B cell (primary cell): Measurements from ENCODE around the gene IFI30. TPM values are rescaled to one million over a fixed set of nuclear protein-coding genes. Genes with fewer than 3 reads are reported as not detected.

Experiments
- ATAC-seq: fragments of 200-7000 bp; cut with Tn5 transposase; one replicate; pipeline ENCODE4 v1.10.0; 2021; ENCODE audit warnings: low read depth, mild to moderate bottlenecking, moderate number of reproducible peaks, moderate library complexity
- CTCF ChIA-PET: fragments of 350-600 bp; sonication (Branson Sonifier 250); formaldehyde crosslinking; loops from one replicate; lab custom pipeline; 2021; ENCODE audit warnings: antibody characterized with exemption, inconsistent platforms; lab: Charles Lee
- POLR2A ChIA-PET: fragments of 350-600 bp; sonication (Branson Sonifier 250); formaldehyde crosslinking; loops from one replicate; lab custom pipeline; 2021; ENCODE audit warnings: antibody characterized with exemption; lab: Charles Lee
- DNase-seq: peaks from one replicate; pipeline ENCODE4 v3.0.0; 2013
- H2AFZ ChIP-seq: 2 replicates; pipeline ENCODE4 v1.6.1; 2012; ENCODE audit warnings: mild to moderate bottlenecking, low read depth, low read length; ENCODE audit not compliant: insufficient read depth, poor library complexity, severe bottlenecking
- H3K27ac ChIP-seq, 2 donors: 1 replicate in 1 of 2; 2 replicates in 1 of 2; pipeline ENCODE4 v1.5.1; 2012 to 2013; ENCODE audit warnings: low read length in 2 of 2, mild to moderate bottlenecking in 2 of 2, moderate library complexity in 1 of 2
- H3K27me3 ChIP-seq, 4 experiments: fragments of 200-600 bp in 1 of 4; sonication (generic) in 1 of 4; replicated peaks in 1 of 4; 1 replicate in 2 of 4; 2 replicates in 2 of 4; pipeline versions ENCODE4 v1.6.1 to v1.7.0; 2013 to 2016; ENCODE audit warnings: low read length in 3 of 4, mild to moderate bottlenecking in 2 of 4, mixed read lengths in 1 of 4, moderate library complexity in 1 of 4; ENCODE audit not compliant: insufficient read depth in 4 of 4, control insufficient read depth in 3 of 4; ENCODE audit errors: control extremely low read depth in 1 of 4
- H3K36me3 ChIP-seq, 2 experiments: replicated peaks in 1 of 2; 1 replicate in 1 of 2; 2 replicates in 1 of 2; pipeline versions ENCODE4 v1.6.1 to v1.7.1; 2013; ENCODE audit warnings: low read length in 1 of 2; ENCODE audit not compliant: insufficient read depth in 2 of 2, control insufficient read depth in 1 of 2; ENCODE audit errors: control extremely low read depth in 1 of 2, extremely low read depth in 1 of 2
- H3K4me1 ChIP-seq, 2 donors: fragments of 200-600 bp in 1 of 2; sonication (generic) in 1 of 2; 1 replicate in 1 of 2; 2 replicates in 1 of 2; pipeline versions ENCODE4 v1.5.1 to v1.6.1; 2013 to 2017; ENCODE audit warnings: low read length in 2 of 2; ENCODE audit not compliant: control insufficient read depth in 2 of 2, insufficient read depth in 2 of 2
- H3K4me2 ChIP-seq: replicated peaks from 2 replicates; pipeline ENCODE3; 2012; ENCODE audit warnings: mild to moderate bottlenecking, low read depth, low read length; ENCODE audit not compliant: poor library complexity, severe bottlenecking
- H3K4me3 ChIP-seq, 5 experiments: fragments of 200-600 bp in 1 of 5; sonication (generic) in 1 of 5; 1 replicate in 3 of 5; 2 replicates in 2 of 5; pipeline versions ENCODE4 v1.5.1 to v1.7.0; 2011 to 2016; ENCODE audit warnings: low read length in 4 of 5, mild to moderate bottlenecking in 4 of 5, low read depth in 2 of 5, control low read depth in 1 of 5, moderate library complexity in 1 of 5; ENCODE audit not compliant: insufficient read depth in 1 of 5; ENCODE audit errors: control extremely low read depth in 1 of 5, extremely low read depth in 1 of 5
- H3K79me2 ChIP-seq: fragments of 200-600 bp; sonication (generic); one replicate; pipeline ENCODE4 v1.6.0; 2016; ENCODE audit warnings: low read length; ENCODE audit not compliant: control insufficient read depth, insufficient read depth
- H3K9ac ChIP-seq: fragments of 200-600 bp; sonication (generic); 2 replicates; pipeline ENCODE4 v1.6.1; 2017; ENCODE audit warnings: mild to moderate bottlenecking, low read length, moderate library complexity
- H3K9me3 ChIP-seq, 3 donors: one replicate each; pipeline versions ENCODE4 v1.6.1 to v1.7.1; 2013; ENCODE audit warnings: low read length in 2 of 3; ENCODE audit not compliant: control insufficient read depth in 2 of 3, insufficient read depth in 1 of 3; ENCODE audit errors: control extremely low read depth in 1 of 3
- H4K20me1 ChIP-seq: 2 replicates; pipeline ENCODE4 v1.6.0; 2012; ENCODE audit warnings: mild to moderate bottlenecking, low read length; ENCODE audit not compliant: insufficient read depth, control insufficient read depth, poor library complexity, severe bottlenecking
- H3K27ac Mint-ChIP-seq: one replicate; pipeline ENCODE4 v1.8.0; 2021; ENCODE audit warnings: mixed read lengths
- H3K27me3 Mint-ChIP-seq: one replicate; pipeline ENCODE4 v1.8.0; 2021; ENCODE audit warnings: mixed read lengths
- H3K4me1 Mint-ChIP-seq: one replicate; pipeline ENCODE4 v1.8.0; 2021; ENCODE audit warnings: mixed read lengths
- H3K4me3 Mint-ChIP-seq: one replicate; pipeline ENCODE4 v1.8.0; 2021; ENCODE audit warnings: mixed read lengths
- H3K9me3 Mint-ChIP-seq: one replicate; pipeline ENCODE4 v1.8.0; 2022; ENCODE audit warnings: mixed read lengths; ENCODE audit not compliant: insufficient read depth
- EZH2 ChIP-seq: IDR thresholded peaks from 2 replicates; pipeline ENCODE4 v1.6.1; 2012; ENCODE audit warnings: borderline replicate concordance, low read depth, mild to moderate bottlenecking, moderate library complexity, low read length; ENCODE audit not compliant: insufficient read depth, poor library complexity, severe bottlenecking
- WGBS: methylation state at CpG from one replicate; pipeline ENCODE4 v1.1.5; 2013; ENCODE audit warnings: missing lambda C conversion rate; ENCODE audit not compliant: insufficient coverage; 5-methylcytosine and 5-hydroxymethylcytosine counted together
- intact Hi-C: fragments of 100-400 bp; cut with micrococcal nuclease; formaldehyde crosslinking; loops from one replicate; pipeline ENCODE4 v1.10.0; 2022
- polyA plus RNA-seq: library from polyadenylated mRNA; depleted of rRNA; stranded (reverse); fragments of >200 nt; gene quantifications from 2 replicates; pipeline ENCODE4 v1.2.3, GENCODE V29; 2012
- total RNA-seq, 2 donors: library from RNA; stranded (reverse); fragments of 120-200 nt in 1 of 2; gene quantifications; 1 replicate in 1 of 2; 2 replicates in 1 of 2; pipeline versions ENCODE4 v1.2.3 to v1.2.4, GENCODE V29; 2013 to 2022
- TF ChIP-seq, protein P1 (sequence below): fragments of 200-600 bp; IDR thresholded peaks from one replicate; pipeline ENCODE4 v1.8.0; 2022; ENCODE audit warnings: antibody characterized with exemption, mild to moderate bottlenecking

The IFI30 gene
- total and polyA plus RNA-seq, 2 donors (not counting 1 experiment from before 2014, with no cell fraction given) = 171 to 222 TPM

DNA sequence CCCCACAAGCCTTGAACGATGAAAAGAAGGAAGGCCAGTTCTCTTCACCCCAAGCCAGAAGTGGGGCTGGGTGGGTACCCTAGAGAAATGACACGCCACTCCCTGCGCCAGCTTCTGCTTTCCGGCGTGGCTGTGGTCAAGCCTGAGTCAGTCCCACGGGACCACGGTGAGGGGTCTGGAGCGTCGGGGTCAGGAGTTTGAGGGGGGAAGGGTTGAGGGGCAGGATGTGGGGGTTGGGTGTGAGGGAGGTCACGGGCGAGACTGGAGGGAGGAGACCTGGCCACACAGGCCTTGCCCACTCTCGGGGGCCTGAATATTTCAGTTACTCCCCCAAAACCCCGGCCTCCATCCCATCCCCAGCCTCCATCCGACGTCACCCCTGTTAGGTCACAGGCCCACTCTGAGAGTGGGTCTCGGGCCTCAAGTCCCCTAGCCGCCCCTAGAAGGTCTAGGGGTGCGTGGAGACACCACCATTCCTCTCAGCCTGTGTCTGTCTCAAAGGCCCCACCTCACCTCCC is 500 bp upstream of the IFI30 start:
- H3K4me1 ChIP-seq = peaks cover 78 to 92% of the 10 kb centered on the region in 2 donors
- H3K4me2 ChIP-seq = peak overlapping the region; percentile 83
- WGBS = 4% methylated on average over 11 of the region's 18 CpGs
- H3K4me3 Mint-ChIP-seq = peak overlapping the region; percentile 94
- no peaks in the 10 kb centered on the region for H3K27me3 ChIP-seq
- no peaks in the 10 kb centered on the region for H3K27me3 Mint-ChIP-seq
- ChIA-PET POLR2A (interaction anchor here (0.5 to 5.6 kb wide), 12 partner anchors 8 to 239 kb away, joined by 3 to 45 read pairs (median 6); partner anchors contain the start of genes ARRDC2, JUND, MPV17L2 and RAB3A), CTCF (interaction anchor here (0.7 to 1.6 kb wide), 4 partner anchors 19 to 69 kb away, joined by 3 to 18 read pairs (median 4); partner anchors contain the start of gene MPV17L2)
- peak overlapping the region in 4 of 5 experiments; percentile 78 to 97 (median 85) for H3K4me3 ChIP-seq
- peaks cover 41% of the 10 kb centered on the region for H3K79me2 ChIP-seq
- no peaks in the 10 kb centered on the region for H3K9me3 Mint-ChIP-seq
- H3K9me3 ChIP-seq = peaks cover 0 to 14% (median 0%) of the 10 kb centered on the region in 3 donors
- peak overlapping the region; percentile 98 for H3K27ac Mint-ChIP-seq
- ATAC-seq = peak; percentile 34
- peak overlapping the region; percentile 53 for H2AFZ ChIP-seq
- TF ChIP-seq EZH2 = no peak
- H3K36me3 ChIP-seq = peaks cover 11 to 33% of the 10 kb centered on the region in 2 experiments
- peak overlapping the region; percentile 96 for H3K9ac ChIP-seq
- peaks cover 85% of the 10 kb centered on the region for H3K4me1 Mint-ChIP-seq
- H3K27ac ChIP-seq = peak overlapping the region; percentile 97 to 99
- H4K20me1 ChIP-seq = peaks cover 40% of the 10 kb centered on the region
- intact Hi-C loops = loop anchor here (1.0 to 5.0 kb wide), 6 partner anchors 8 to 151 kb away; partner anchors contain the start of genes MAST3 and RAB3A
- DNase-seq = no peak

GRCh38 chr19:18174983-18175382 is 1.4 kb downstream of the IFI30 start:
- Histone ChIP-seq H3K9me3 (peaks cover 0 to 2% (median 0%) of the 10 kb centered on the region in 3 donors), H3K4me3 (peak overlapping the region; percentile 67 to 97 (median 83)), H3K27ac (peak overlapping the region; percentile 97 to 99), H4K20me1 (peaks cover 42% of the 10 kb centered on the region), H3K9ac (peak overlapping the region; percentile 96), H3K27me3 (no peaks in the 10 kb centered on the region), H2AFZ (no peak overlapping the region), H3K4me2 (peak overlapping the region; percentile 83), H3K79me2 (peaks cover 44% of the 10 kb centered on the region), H3K4me1 (peaks cover 74 to 87% of the 10 kb centered on the region in 2 donors), H3K36me3 (peaks cover 11 to 44% of the 10 kb centered on the region in 2 experiments)
- Mint-ChIP-seq H3K27ac (peak overlapping the region; percentile 98), H3K9me3 (no peaks in the 10 kb centered on the region), H3K4me3 (peak overlapping the region; percentile 94), H3K27me3 (no peaks in the 10 kb centered on the region), H3K4me1 (peaks cover 81% of the 10 kb centered on the region)
- no peak for TF ChIP-seq EZH2
- TF ChIP-seq, protein P1, sequence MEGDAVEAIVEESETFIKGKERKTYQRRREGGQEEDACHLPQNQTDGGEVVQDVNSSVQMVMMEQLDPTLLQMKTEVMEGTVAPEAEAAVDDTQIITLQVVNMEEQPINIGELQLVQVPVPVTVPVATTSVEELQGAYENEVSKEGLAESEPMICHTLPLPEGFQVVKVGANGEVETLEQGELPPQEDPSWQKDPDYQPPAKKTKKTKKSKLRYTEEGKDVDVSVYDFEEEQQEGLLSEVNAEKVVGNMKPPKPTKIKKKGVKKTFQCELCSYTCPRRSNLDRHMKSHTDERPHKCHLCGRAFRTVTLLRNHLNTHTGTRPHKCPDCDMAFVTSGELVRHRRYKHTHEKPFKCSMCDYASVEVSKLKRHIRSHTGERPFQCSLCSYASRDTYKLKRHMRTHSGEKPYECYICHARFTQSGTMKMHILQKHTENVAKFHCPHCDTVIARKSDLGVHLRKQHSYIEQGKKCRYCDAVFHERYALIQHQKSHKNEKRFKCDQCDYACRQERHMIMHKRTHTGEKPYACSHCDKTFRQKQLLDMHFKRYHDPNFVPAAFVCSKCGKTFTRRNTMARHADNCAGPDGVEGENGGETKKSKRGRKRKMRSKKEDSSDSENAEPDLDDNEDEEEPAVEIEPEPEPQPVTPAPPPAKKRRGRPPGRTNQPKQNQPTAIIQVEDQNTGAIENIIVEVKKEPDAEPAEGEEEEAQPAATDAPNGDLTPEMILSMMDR = no peak
- WGBS = 61% methylated on average over 10 of the region's 11 CpGs
- CTCF ChIA-PET = interaction anchor here (1.2 to 2.7 kb wide), 3 partner anchors 16 to 78 kb away, joined by 4 to 19 read pairs (median 7); partner anchors contain the start of gene PIK3R2
- ATAC-seq = no peak
- POLR2A ChIA-PET = interaction anchor here (0.7 to 5.6 kb wide), 4 partner anchors 9 to 125 kb away, joined by 3 to 45 read pairs (median 6); partner anchors contain the start of gene MPV17L2
- DNase-seq = peak; percentile 23
- intact Hi-C loops = loop anchor here (5.0 kb wide), 2 partner anchors 78 to 153 kb away; partner anchors contain the start of gene MAST3
